Measurements from ENCODE around the gene TPRX1.
"Not testable (repeated sequence)": the region's sequence is repeated elsewhere in the genome, so short reads cannot be mapped to it uniquely, and the experiment has no call there.

- TF ChIP-seq POLR2AphosphoS5 (IDR thresholded peaks at IDR 0.05; ENCODE audit: insufficient read depth in 1 of 2, low read depth in 1 of 2), result not testable (repeated sequence)
- TF ChIP-seq, protein P1, sequence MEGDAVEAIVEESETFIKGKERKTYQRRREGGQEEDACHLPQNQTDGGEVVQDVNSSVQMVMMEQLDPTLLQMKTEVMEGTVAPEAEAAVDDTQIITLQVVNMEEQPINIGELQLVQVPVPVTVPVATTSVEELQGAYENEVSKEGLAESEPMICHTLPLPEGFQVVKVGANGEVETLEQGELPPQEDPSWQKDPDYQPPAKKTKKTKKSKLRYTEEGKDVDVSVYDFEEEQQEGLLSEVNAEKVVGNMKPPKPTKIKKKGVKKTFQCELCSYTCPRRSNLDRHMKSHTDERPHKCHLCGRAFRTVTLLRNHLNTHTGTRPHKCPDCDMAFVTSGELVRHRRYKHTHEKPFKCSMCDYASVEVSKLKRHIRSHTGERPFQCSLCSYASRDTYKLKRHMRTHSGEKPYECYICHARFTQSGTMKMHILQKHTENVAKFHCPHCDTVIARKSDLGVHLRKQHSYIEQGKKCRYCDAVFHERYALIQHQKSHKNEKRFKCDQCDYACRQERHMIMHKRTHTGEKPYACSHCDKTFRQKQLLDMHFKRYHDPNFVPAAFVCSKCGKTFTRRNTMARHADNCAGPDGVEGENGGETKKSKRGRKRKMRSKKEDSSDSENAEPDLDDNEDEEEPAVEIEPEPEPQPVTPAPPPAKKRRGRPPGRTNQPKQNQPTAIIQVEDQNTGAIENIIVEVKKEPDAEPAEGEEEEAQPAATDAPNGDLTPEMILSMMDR (IDR thresholded peaks at IDR 0.05), result not testable (repeated sequence)
Measured at GRCh38 chr19:47816270-47816669, 11.9 kb upstream of the TPRX1 start.

All from vagina (tissue), 2 donors.